NCI-H2227 (cell line): ENCODE measurements around the gene PGRMC2.
A peak's percentile ranks its signal among the peaks of the same experiment; 100 is the strongest.

Experiments used
- DNase-seq: peaks from one replicate; lab custom pipeline; 2025; ENCODE audit not compliant: unreplicated experiment; lab: John Stamatoyannopoulos, UW

Gene PGRMC2

GRCh38 chr4:128299848-128300247 lies 12.2 kb upstream of the PGRMC2 start:
- no peak for DNase-seq

GRCh38 chr4:128298852-128299251 lies 11.2 kb upstream of the PGRMC2 start:
- DNase-seq, result no peak

GRCh38 chr4:128298146-128298758 lies 10.6 kb upstream of the PGRMC2 start:
- DNase-seq, result no peak

GRCh38 chr4:128295255-128295654 lies 7.6 kb upstream of the PGRMC2 start:
- DNase-seq, result no peak

GRCh38 chr4:128294464-128294863 lies 6.9 kb upstream of the PGRMC2 start:
- no peak for DNase-seq

GRCh38 chr4:128292349-128292748 lies 4.7 kb upstream of the PGRMC2 start:
- no peak for DNase-seq

GRCh38 chr4:128291096-128291495 lies 3.5 kb upstream of the PGRMC2 start:
- no peak for DNase-seq

- DNase-seq, result no peak
Measured at GRCh38 chr4:128290526-128290925, 2.9 kb upstream of the PGRMC2 start.

GRCh38 chr4:128289523-128290158 lies 2.0 kb upstream of the PGRMC2 start:
- no peak for DNase-seq

- peak; percentile 68 for DNase-seq
Measured at GRCh38 chr4:128288689-128289106, 1.1 kb upstream of the PGRMC2 start.

GRCh38 chr4:128287871-128288688 lies 467 bp upstream of the PGRMC2 start:
- peak; percentile 99 for DNase-seq

GRCh38 chr4:128286474-128287058 lies 1.0 kb downstream of the PGRMC2 start:
- peak; percentile 5 for DNase-seq

GRCh38 chr4:128285085-128285997 lies 2.3 kb downstream of the PGRMC2 start:
- no peak for DNase-seq

GRCh38 chr4:128284317-128284716 lies 3.3 kb downstream of the PGRMC2 start:
- DNase-seq, result no peak

GRCh38 chr4:128283071-128283470 lies 4.5 kb downstream of the PGRMC2 start:
- no peak for DNase-seq

GRCh38 chr4:128282516-128282915 lies 5.1 kb downstream of the PGRMC2 start:
- no peak for DNase-seq

GRCh38 chr4:128281354-128281753 lies 6.3 kb downstream of the PGRMC2 start:
- no peak for DNase-seq

GRCh38 chr4:128279624-128280225 lies 7.9 kb downstream of the PGRMC2 start:
- DNase-seq, result no peak

- no peak for DNase-seq
Measured at GRCh38 chr4:128277856-128278255, 9.8 kb downstream of the PGRMC2 start.

- DNase-seq, result no peak
Measured at GRCh38 chr4:128275346-128275745, 12.3 kb downstream of the PGRMC2 start.
